Activated naive CD4-positive, alpha-beta T cell treated with anti-CD3 and anti-CD28 coated beads, Interleukin-2, amount 50 U/mL, for 72 hours (primary cell): Measurements from ENCODE around the gene AFAP1L1. TPM values are rescaled to one million over a fixed set of nuclear protein-coding genes. Genes with fewer than 3 reads are reported as not detected.
"Not testable (repeated sequence)": the region's sequence is repeated elsewhere in the genome, so short reads cannot be mapped to it uniquely, and the experiment has no call there.

Source experiments
- ATAC-seq, 2 donors: fragments of 150-1000 bp; cut with Tn5 transposase; 2 replicates each; pipeline ENCODE4 v1.10.0; 2021; ENCODE audit warnings: mild to moderate bottlenecking in 2 of 2, moderate library complexity in 2 of 2
- DNase-seq, 2 donors: peaks; one replicate each; pipeline ENCODE4 v3.0.0; 2021 to 2022; ENCODE audit warnings: low spot score in 2 of 2
- H3K27ac Mint-ChIP-seq, 2 donors: one replicate each; pipeline ENCODE4 v1.8.0; 2022; ENCODE audit warnings: mild to moderate bottlenecking in 2 of 2, mixed read lengths in 2 of 2
- H3K36me3 Mint-ChIP-seq, 2 donors: one replicate each; pipeline ENCODE4 v1.8.0; 2022; ENCODE audit warnings: mixed read lengths in 2 of 2
- H3K9me3 Mint-ChIP-seq, 2 donors: one replicate each; pipeline ENCODE4 v1.8.0; 2022; ENCODE audit warnings: mixed read lengths in 2 of 2
- total RNA-seq, 2 donors: library from RNA; stranded (reverse); gene quantifications; one replicate each; pipeline ENCODE4 v1.2.3, GENCODE V29; 2022

AFAP1L1 gene
- total RNA-seq, 2 donors from 2014 or later = 0.07 to 0.99 TPM

- no peaks in the 10 kb centered on the region for H3K9me3 Mint-ChIP-seq
- ATAC-seq = no peak
- no peak within 1 kb of the TSS for H3K27ac Mint-ChIP-seq
- H3K36me3 Mint-ChIP-seq = no peaks in the 10 kb centered on the region
- DNase-seq = no peak
These were observed 107.6 kb downstream of the AFAP1L1 start, which contains the start of gene IL17B for GRCh38 chr5:149379177-149379761. Gene IL17B (minus strand): TSS chr5:149379292. CDS start chr5:149379225, 67 bp downstream.

GRCh38 chr5:149379818-149380374 is 108.2 kb downstream of the AFAP1L1 start:
- H3K9me3 Mint-ChIP-seq = no peaks in the 10 kb centered on the region
- no peaks in the 10 kb centered on the region for H3K36me3 Mint-ChIP-seq
- no peak overlapping the region for H3K27ac Mint-ChIP-seq
- ATAC-seq = no peak
- DNase-seq = no peak

- DNase-seq (no peak), ATAC-seq (no peak)
- no peak overlapping the region for H3K27ac Mint-ChIP-seq
- no peaks in the 10 kb centered on the region for H3K36me3 Mint-ChIP-seq
- no peaks in the 10 kb centered on the region for H3K9me3 Mint-ChIP-seq
These were observed 108.9 kb downstream of the AFAP1L1 start for GRCh38 chr5:149380466-149381121.

- ATAC-seq = peak in 1 of 2 donors; percentile 11
These were observed 109.8 kb downstream of the AFAP1L1 start for GRCh38 chr5:149381261-149381985.

GRCh38 chr5:149381986-149382338 is 110.3 kb downstream of the AFAP1L1 start:
- no peaks in the 10 kb centered on the region for H3K9me3 Mint-ChIP-seq
- H3K36me3 Mint-ChIP-seq = no peaks in the 10 kb centered on the region
- H3K27ac Mint-ChIP-seq = no peak overlapping the region
- ATAC-seq (peak; percentile 88 to 94), DNase-seq (peak; percentile 71 to 84)

More at GRCh38 chr5:149381261-149381985, 109.8 kb downstream of the AFAP1L1 start:
- Mint-ChIP-seq H3K36me3 (no peaks in the 10 kb centered on the region), H3K27ac (peak overlapping the region in 1 of 2 donors; percentile 55), H3K9me3 (no peaks in the 10 kb centered on the region)
- no peak for DNase-seq

GRCh38 chr5:149382517-149383220 is 111.0 kb downstream of the AFAP1L1 start:
- DNase-seq = no peak
- no peaks in the 10 kb centered on the region for H3K36me3 Mint-ChIP-seq
- H3K27ac Mint-ChIP-seq = no peak overlapping the region
- ATAC-seq = no peak
- no peaks in the 10 kb centered on the region for H3K9me3 Mint-ChIP-seq

- ATAC-seq = no peak
- Mint-ChIP-seq H3K36me3 (no peaks in the 10 kb centered on the region), H3K9me3 (peaks cover 0 to 3% of the 10 kb centered on the region in 2 donors), H3K27ac (no peak overlapping the region)
- DNase-seq = no peak
These were observed 111.7 kb downstream of the AFAP1L1 start for GRCh38 chr5:149383399-149383798.

GRCh38 chr5:149386166-149386565 is 114.5 kb downstream of the AFAP1L1 start:
- ATAC-seq = no peak
- peaks cover 0 to 5% of the 10 kb centered on the region in 2 donors for H3K9me3 Mint-ChIP-seq
- no peak for DNase-seq
- no peak overlapping the region for H3K27ac Mint-ChIP-seq
- no peaks in the 10 kb centered on the region for H3K36me3 Mint-ChIP-seq

GRCh38 chr5:149387081-149387631 is 115.5 kb downstream of the AFAP1L1 start:
- ATAC-seq (no peak), DNase-seq (no peak)
- Mint-ChIP-seq H3K27ac (no peak overlapping the region), H3K36me3 (no peaks in the 10 kb centered on the region), H3K9me3 (peaks cover 0 to 5% of the 10 kb centered on the region in 2 donors)

- H3K27ac Mint-ChIP-seq = no peak overlapping the region
These were observed 116.3 kb downstream of the AFAP1L1 start for GRCh38 chr5:149387982-149388381.

GRCh38 chr5:149388498-149389190 is 117.0 kb downstream of the AFAP1L1 start:
- H3K9me3 Mint-ChIP-seq = peaks cover 0 to 5% of the 10 kb centered on the region in 2 donors
- ATAC-seq (no peak), DNase-seq (no peak)
- H3K36me3 Mint-ChIP-seq = no peaks in the 10 kb centered on the region
- no peak overlapping the region for H3K27ac Mint-ChIP-seq

More at GRCh38 chr5:149387982-149388381, 116.3 kb downstream of the AFAP1L1 start:
- Mint-ChIP-seq H3K9me3 (peaks cover 0 to 5% of the 10 kb centered on the region in 2 donors), H3K36me3 (no peaks in the 10 kb centered on the region)
- DNase-seq (no peak), ATAC-seq (no peak)

GRCh38 chr5:149389552-149390495 is 118.2 kb downstream of the AFAP1L1 start:
- DNase-seq (no peak), ATAC-seq (no peak)
- Mint-ChIP-seq H3K27ac (no peak overlapping the region), H3K9me3 (peaks cover 0 to 5% of the 10 kb centered on the region in 2 donors), H3K36me3 (no peaks in the 10 kb centered on the region)

GRCh38 chr5:149391076-149391475 is 119.4 kb downstream of the AFAP1L1 start:
- ATAC-seq, H3K9me3 Mint-ChIP-seq, DNase-seq, H3K36me3 Mint-ChIP-seq, H3K27ac Mint-ChIP-seq: not testable (repeated sequence)
